ENCODE data around the gene PPIG. TPM values are rescaled to one million over a fixed set of nuclear protein-coding genes. Genes with fewer than 3 reads are reported as not detected.
"Not testable (repeated sequence)": the region's sequence is repeated elsewhere in the genome, so short reads cannot be mapped to it uniquely, and the experiment has no call there.

The PPIG gene
- polyA plus RNA-seq, 4 donors: 33.5 to 72.9 (median 50.8) TPM

- Histone ChIP-seq H3K27me3 (ENCODE audit: control insufficient read depth in 3 of 3, insufficient read depth in 3 of 3, low read length in 3 of 3) (no peaks in the 10 kb centered on the region), H3K4me3 (ENCODE audit: low read depth in 1 of 3, low read length in 3 of 3) (no peak overlapping the region), H3K4me1 (ENCODE audit: control insufficient read depth in 3 of 3, insufficient read depth in 2 of 3, low read depth in 1 of 3, low read length in 2 of 3) (no peaks in the 10 kb centered on the region), H3K27ac (ENCODE audit: low read depth in 1 of 3, low read length in 2 of 3) (no peak overlapping the region), H3K9me3 (ENCODE audit: control insufficient read depth in 2 of 2, insufficient read depth in 1 of 2, low read depth in 1 of 2, low read length in 1 of 2) (no peaks in the 10 kb centered on the region), H3K36me3 (ENCODE audit: control insufficient read depth in 3 of 3, insufficient read depth in 2 of 3, low read depth in 1 of 3, low read length in 3 of 3) (no peaks in the 10 kb centered on the region)
- 65 to 92% (median 67%) methylated on average over 3 of the region's 3 CpGs for WGBS, 3 donors
- no peak for DNase-seq
- no peak for FAIRE-seq
These were observed 100.0 kb downstream of the PPIG start for GRCh38 chr2:169684135-169684565.

GRCh38 chr2:169684712-169685111, 100.6 kb downstream of the PPIG start:
- not testable (repeated sequence) for H3K4me1 ChIP-seq (ENCODE audit: control insufficient read depth in 3 of 3, insufficient read depth in 2 of 3, low read depth in 1 of 3, low read length in 2 of 3); DNase-seq; FAIRE-seq; H3K27me3 ChIP-seq (ENCODE audit: control insufficient read depth in 3 of 3, insufficient read depth in 3 of 3, low read length in 3 of 3); H3K9me3 ChIP-seq (ENCODE audit: control insufficient read depth in 2 of 2, insufficient read depth in 1 of 2, low read depth in 1 of 2, low read length in 1 of 2); H3K36me3 ChIP-seq (ENCODE audit: control insufficient read depth in 3 of 3, insufficient read depth in 2 of 3, low read depth in 1 of 3, low read length in 3 of 3); H3K27ac ChIP-seq (ENCODE audit: low read depth in 1 of 3, low read length in 2 of 3); H3K4me3 ChIP-seq (ENCODE audit: low read depth in 1 of 3, low read length in 3 of 3)
- 94 to 96% (median 95%) methylated on average over 2 of the region's 2 CpGs for WGBS, 3 donors

- H3K4me1 ChIP-seq (ENCODE audit: control insufficient read depth in 3 of 3, insufficient read depth in 2 of 3, low read depth in 1 of 3, low read length in 2 of 3); H3K27ac ChIP-seq (ENCODE audit: low read depth in 1 of 3, low read length in 2 of 3); H3K4me3 ChIP-seq (ENCODE audit: low read depth in 1 of 3, low read length in 3 of 3); DNase-seq; H3K27me3 ChIP-seq (ENCODE audit: control insufficient read depth in 3 of 3, insufficient read depth in 3 of 3, low read length in 3 of 3); H3K36me3 ChIP-seq (ENCODE audit: control insufficient read depth in 3 of 3, insufficient read depth in 2 of 3, low read depth in 1 of 3, low read length in 3 of 3); H3K9me3 ChIP-seq (ENCODE audit: control insufficient read depth in 2 of 2, insufficient read depth in 1 of 2, low read depth in 1 of 2, low read length in 1 of 2); FAIRE-seq: not testable (repeated sequence)
- 76 to 85% (median 78%) methylated on average over 4 of the region's 4 CpGs for WGBS, 3 donors
These were observed 102.7 kb downstream of the PPIG start for GRCh38 chr2:169686825-169687224.

- not testable (repeated sequence) for H3K4me3 ChIP-seq (ENCODE audit: low read depth in 1 of 3, low read length in 3 of 3); H3K36me3 ChIP-seq (ENCODE audit: control insufficient read depth in 3 of 3, insufficient read depth in 2 of 3, low read depth in 1 of 3, low read length in 3 of 3); DNase-seq; H3K27ac ChIP-seq (ENCODE audit: low read depth in 1 of 3, low read length in 2 of 3); H3K4me1 ChIP-seq (ENCODE audit: control insufficient read depth in 3 of 3, insufficient read depth in 2 of 3, low read depth in 1 of 3, low read length in 2 of 3); H3K9me3 ChIP-seq (ENCODE audit: control insufficient read depth in 2 of 2, insufficient read depth in 1 of 2, low read depth in 1 of 2, low read length in 1 of 2); H3K27me3 ChIP-seq (ENCODE audit: control insufficient read depth in 3 of 3, insufficient read depth in 3 of 3, low read length in 3 of 3); FAIRE-seq
These were observed 103.8 kb downstream of the PPIG start for GRCh38 chr2:169687943-169688342.

- no peaks in the 10 kb centered on the region for H3K27me3 ChIP-seq (ENCODE audit: control insufficient read depth in 3 of 3, insufficient read depth in 3 of 3, low read length in 3 of 3)
- H3K4me1 ChIP-seq (ENCODE audit: control insufficient read depth in 3 of 3, insufficient read depth in 2 of 3, low read depth in 1 of 3, low read length in 2 of 3): peaks cover 0 to 9% (median 0%) of the 10 kb centered on the region in 3 donors
- no peak overlapping the region for H3K27ac ChIP-seq (ENCODE audit: low read depth in 1 of 3, low read length in 2 of 3)
- DNase-seq (no peak), FAIRE-seq (no peak)
- H3K36me3 ChIP-seq (ENCODE audit: control insufficient read depth in 3 of 3, insufficient read depth in 2 of 3, low read depth in 1 of 3, low read length in 3 of 3): no peaks in the 10 kb centered on the region
- WGBS, 3 donors: 55 to 74% (median 72%) methylated on average over 1 of the region's 1 CpG
- H3K4me3 ChIP-seq (ENCODE audit: low read depth in 1 of 3, low read length in 3 of 3): no peak overlapping the region
- peaks cover 0 to 5% of the 10 kb centered on the region in 2 donors for H3K9me3 ChIP-seq (ENCODE audit: control insufficient read depth in 2 of 2, insufficient read depth in 1 of 2, low read depth in 1 of 2, low read length in 1 of 2)
These were observed 106.8 kb downstream of the PPIG start for GRCh38 chr2:169690958-169691357.

Other genes with a start within 250 kb of the PPIG start
- gene LRP2, start 221.8 kb upstream of the PPIG start, polyA plus RNA-seq: 10 to 100 TPM in 1 of 4 donors, under 1 TPM in 1, not detected in 2; 0.01 to 10.4 TPM
- gene BBS5, start 104.9 kb upstream of the PPIG start, polyA plus RNA-seq: 1 to 10 TPM in 2 of 4 donors, under 1 TPM in 2; 0.81 to 4.2 (median 1.8) TPM
- gene KLHL41, start 74.6 kb upstream of the PPIG start, polyA plus RNA-seq: 1 to 10 TPM in 3 of 4 donors, under 1 TPM in 1; 0.31 to 9.3 (median 2.1) TPM
- gene FASTKD1, start 10.5 kb upstream of the PPIG start, polyA plus RNA-seq: 100 to 1,000 TPM in 1 of 4 donors, 10 to 100 TPM in 3; 32.1 to 110 (median 52.6) TPM
- under 1 TPM in 2 of 4 donors, not detected in 2; 0.09 to 0.27 TPM for gene CFAP210, start 110.1 kb downstream of the PPIG start, polyA plus RNA-seq
- gene PHOSPHO2, start 110.1 kb downstream of the PPIG start, polyA plus RNA-seq: 10 to 100 TPM in 1 of 4 donors, 1 to 10 TPM in 3; 3.8 to 22.1 (median 5.3) TPM
- gene KLHL23, start 149.5 kb downstream of the PPIG start, polyA plus RNA-seq: 10 to 100 TPM in 1 of 4 donors, 1 to 10 TPM in 3; 3.2 to 37.6 (median 5.4) TPM
- 100 to 1,000 TPM in 1 of 4 donors, 10 to 100 TPM in 3; 47.6 to 115 (median 67.4) TPM for gene SSB, start 214.5 kb downstream of the PPIG start, polyA plus RNA-seq
- 10 to 100 TPM; 44.3 to 75.8 (median 51.2) TPM for gene METTL5, start 240.6 kb downstream of the PPIG start, polyA plus RNA-seq
- 10 to 100 TPM in 2 of 4 donors, 1 to 10 TPM in 2; 8.1 to 21.6 (median 10.1) TPM for gene UBR3, start 243.1 kb downstream of the PPIG start, polyA plus RNA-seq

All from small intestine (tissue), 7 donors.